B cell (primary cell): ENCODE results near the gene TBC1D22B. TPM values are rescaled to one million over a fixed set of nuclear protein-coding genes. Genes with fewer than 3 reads are reported as not detected.

ENCODE experiments used
- ATAC-seq: fragments of 200-7000 bp; cut with Tn5 transposase; one replicate; pipeline ENCODE4 v1.10.0; 2021; ENCODE audit warnings: low read depth, mild to moderate bottlenecking, moderate number of reproducible peaks, moderate library complexity
- CTCF ChIA-PET: fragments of 350-600 bp; sonication (Branson Sonifier 250); formaldehyde crosslinking; loops from one replicate; lab custom pipeline; 2021; ENCODE audit warnings: antibody characterized with exemption, inconsistent platforms; lab: Charles Lee
- POLR2A ChIA-PET: fragments of 350-600 bp; sonication (Branson Sonifier 250); formaldehyde crosslinking; loops from one replicate; lab custom pipeline; 2021; ENCODE audit warnings: antibody characterized with exemption; lab: Charles Lee
- DNase-seq: peaks from one replicate; pipeline ENCODE4 v3.0.0; 2013
- H2AFZ ChIP-seq: 2 replicates; pipeline ENCODE4 v1.6.1; 2012; ENCODE audit warnings: mild to moderate bottlenecking, low read depth, low read length; ENCODE audit not compliant: insufficient read depth, poor library complexity, severe bottlenecking
- H3K27ac ChIP-seq, 2 donors: 1 replicate in 1 of 2; 2 replicates in 1 of 2; pipeline ENCODE4 v1.5.1; 2012 to 2013; ENCODE audit warnings: low read length in 2 of 2, mild to moderate bottlenecking in 2 of 2, moderate library complexity in 1 of 2
- H3K27me3 ChIP-seq, 4 experiments: fragments of 200-600 bp in 1 of 4; sonication (generic) in 1 of 4; replicated peaks in 1 of 4; 1 replicate in 2 of 4; 2 replicates in 2 of 4; pipeline versions ENCODE4 v1.6.1 to v1.7.0; 2013 to 2016; ENCODE audit warnings: low read length in 3 of 4, mild to moderate bottlenecking in 2 of 4, mixed read lengths in 1 of 4, moderate library complexity in 1 of 4; ENCODE audit not compliant: insufficient read depth in 4 of 4, control insufficient read depth in 3 of 4; ENCODE audit errors: control extremely low read depth in 1 of 4
- H3K36me3 ChIP-seq, 2 experiments: replicated peaks in 1 of 2; 1 replicate in 1 of 2; 2 replicates in 1 of 2; pipeline versions ENCODE4 v1.6.1 to v1.7.1; 2013; ENCODE audit warnings: low read length in 1 of 2; ENCODE audit not compliant: insufficient read depth in 2 of 2, control insufficient read depth in 1 of 2; ENCODE audit errors: control extremely low read depth in 1 of 2, extremely low read depth in 1 of 2
- H3K4me1 ChIP-seq, 2 donors: fragments of 200-600 bp in 1 of 2; sonication (generic) in 1 of 2; 1 replicate in 1 of 2; 2 replicates in 1 of 2; pipeline versions ENCODE4 v1.5.1 to v1.6.1; 2013 to 2017; ENCODE audit warnings: low read length in 2 of 2; ENCODE audit not compliant: control insufficient read depth in 2 of 2, insufficient read depth in 2 of 2
- H3K4me2 ChIP-seq: replicated peaks from 2 replicates; pipeline ENCODE3; 2012; ENCODE audit warnings: mild to moderate bottlenecking, low read depth, low read length; ENCODE audit not compliant: poor library complexity, severe bottlenecking
- H3K4me3 ChIP-seq, 5 experiments: fragments of 200-600 bp in 1 of 5; sonication (generic) in 1 of 5; 1 replicate in 3 of 5; 2 replicates in 2 of 5; pipeline versions ENCODE4 v1.5.1 to v1.7.0; 2011 to 2016; ENCODE audit warnings: low read length in 4 of 5, mild to moderate bottlenecking in 4 of 5, low read depth in 2 of 5, control low read depth in 1 of 5, moderate library complexity in 1 of 5; ENCODE audit not compliant: insufficient read depth in 1 of 5; ENCODE audit errors: control extremely low read depth in 1 of 5, extremely low read depth in 1 of 5
- H3K79me2 ChIP-seq: fragments of 200-600 bp; sonication (generic); one replicate; pipeline ENCODE4 v1.6.0; 2016; ENCODE audit warnings: low read length; ENCODE audit not compliant: control insufficient read depth, insufficient read depth
- H3K9ac ChIP-seq: fragments of 200-600 bp; sonication (generic); 2 replicates; pipeline ENCODE4 v1.6.1; 2017; ENCODE audit warnings: mild to moderate bottlenecking, low read length, moderate library complexity
- H3K9me3 ChIP-seq, 3 donors: one replicate each; pipeline versions ENCODE4 v1.6.1 to v1.7.1; 2013; ENCODE audit warnings: low read length in 2 of 3; ENCODE audit not compliant: control insufficient read depth in 2 of 3, insufficient read depth in 1 of 3; ENCODE audit errors: control extremely low read depth in 1 of 3
- H4K20me1 ChIP-seq: 2 replicates; pipeline ENCODE4 v1.6.0; 2012; ENCODE audit warnings: mild to moderate bottlenecking, low read length; ENCODE audit not compliant: insufficient read depth, control insufficient read depth, poor library complexity, severe bottlenecking
- H3K27ac Mint-ChIP-seq: one replicate; pipeline ENCODE4 v1.8.0; 2021; ENCODE audit warnings: mixed read lengths
- H3K27me3 Mint-ChIP-seq: one replicate; pipeline ENCODE4 v1.8.0; 2021; ENCODE audit warnings: mixed read lengths
- H3K4me1 Mint-ChIP-seq: one replicate; pipeline ENCODE4 v1.8.0; 2021; ENCODE audit warnings: mixed read lengths
- H3K4me3 Mint-ChIP-seq: one replicate; pipeline ENCODE4 v1.8.0; 2021; ENCODE audit warnings: mixed read lengths
- H3K9me3 Mint-ChIP-seq: one replicate; pipeline ENCODE4 v1.8.0; 2022; ENCODE audit warnings: mixed read lengths; ENCODE audit not compliant: insufficient read depth
- CTCF ChIP-seq: fragments of 200-600 bp; IDR thresholded peaks from one replicate; pipeline ENCODE4 v1.8.0; 2022; ENCODE audit warnings: antibody characterized with exemption, mild to moderate bottlenecking
- EZH2 ChIP-seq: IDR thresholded peaks from 2 replicates; pipeline ENCODE4 v1.6.1; 2012; ENCODE audit warnings: borderline replicate concordance, low read depth, mild to moderate bottlenecking, moderate library complexity, low read length; ENCODE audit not compliant: insufficient read depth, poor library complexity, severe bottlenecking
- WGBS: methylation state at CpG from one replicate; pipeline ENCODE4 v1.1.5; 2013; ENCODE audit warnings: missing lambda C conversion rate; ENCODE audit not compliant: insufficient coverage; 5-methylcytosine and 5-hydroxymethylcytosine counted together
- intact Hi-C: fragments of 100-400 bp; cut with micrococcal nuclease; formaldehyde crosslinking; loops from one replicate; pipeline ENCODE4 v1.10.0; 2022
- polyA plus RNA-seq: library from polyadenylated mRNA; depleted of rRNA; stranded (reverse); fragments of >200 nt; gene quantifications from 2 replicates; pipeline ENCODE4 v1.2.3, GENCODE V29; 2012
- total RNA-seq, 2 donors: library from RNA; stranded (reverse); fragments of 120-200 nt in 1 of 2; gene quantifications; 1 replicate in 1 of 2; 2 replicates in 1 of 2; pipeline versions ENCODE4 v1.2.3 to v1.2.4, GENCODE V29; 2013 to 2022

Gene TBC1D22B
- total and polyA plus RNA-seq, 2 donors (not counting 1 experiment from before 2014, with no cell fraction given) = 5.1 to 12.5 TPM

- ChIA-PET POLR2A (no interaction called here), CTCF (no interaction called here)
- Histone ChIP-seq H3K27me3 (no peaks in the 10 kb centered on the region), H3K27ac (no peak overlapping the region), H3K79me2 (peaks cover 11% of the 10 kb centered on the region), H3K36me3 (peaks cover 2 to 75% of the 10 kb centered on the region in 2 experiments), H3K4me2 (no peak overlapping the region), H3K4me1 (peaks cover 0 to 4% of the 10 kb centered on the region in 2 donors), H4K20me1 (peaks cover 4% of the 10 kb centered on the region), H2AFZ (no peak overlapping the region), H3K9me3 (no peaks in the 10 kb centered on the region), H3K9ac (no peak overlapping the region), H3K4me3 (no peak overlapping the region)
- H3K4me1 Mint-ChIP-seq = peaks cover 10% of the 10 kb centered on the region
- TF ChIP-seq EZH2 = no peak
- no peak for TF ChIP-seq CTCF
- 86% methylated on average over 3 of the region's 3 CpGs for WGBS
- H3K4me3 Mint-ChIP-seq = no peak overlapping the region
- no peak overlapping the region for H3K27ac Mint-ChIP-seq
- H3K27me3 Mint-ChIP-seq = no peaks in the 10 kb centered on the region
- intact Hi-C loops = no loop called here
- no peaks in the 10 kb centered on the region for H3K9me3 Mint-ChIP-seq
- DNase-seq (no peak), ATAC-seq (no peak)
Measured at GRCh38 chr6:37283671-37284151, 26.1 kb downstream of the TBC1D22B start.

- peaks cover 8% of the 10 kb centered on the region for H3K4me1 Mint-ChIP-seq
- no peak overlapping the region for H3K4me3 ChIP-seq
- H3K27me3 Mint-ChIP-seq = no peaks in the 10 kb centered on the region
- DNase-seq (no peak), ATAC-seq (no peak)
- no peaks in the 10 kb centered on the region for H3K9me3 ChIP-seq
- H3K4me1 ChIP-seq = peaks cover 0 to 4% of the 10 kb centered on the region in 2 donors
- peaks cover 2 to 73% of the 10 kb centered on the region in 2 experiments for H3K36me3 ChIP-seq
- no peaks in the 10 kb centered on the region for H3K9me3 Mint-ChIP-seq
- intact Hi-C loops = no loop called here
- CTCF ChIA-PET = no interaction called here
- H3K27ac ChIP-seq = no peak overlapping the region
- no peak overlapping the region for H3K9ac ChIP-seq
- POLR2A ChIA-PET = no interaction called here
- H3K79me2 ChIP-seq = peaks cover 6% of the 10 kb centered on the region
- H3K4me3 Mint-ChIP-seq = no peak overlapping the region
- TF ChIP-seq CTCF (no peak), EZH2 (no peak)
- no peak overlapping the region for H3K4me2 ChIP-seq
- WGBS = 92% methylated on average over 4 of the region's 4 CpGs
- H4K20me1 ChIP-seq = no peaks in the 10 kb centered on the region
- H2AFZ ChIP-seq = no peak overlapping the region
- H3K27me3 ChIP-seq = no peaks in the 10 kb centered on the region
- H3K27ac Mint-ChIP-seq = no peak overlapping the region
Measured at GRCh38 chr6:37284781-37285180, 27.2 kb downstream of the TBC1D22B start.
